ENCODE data around the gene ALK.

ALK gene

DNA sequence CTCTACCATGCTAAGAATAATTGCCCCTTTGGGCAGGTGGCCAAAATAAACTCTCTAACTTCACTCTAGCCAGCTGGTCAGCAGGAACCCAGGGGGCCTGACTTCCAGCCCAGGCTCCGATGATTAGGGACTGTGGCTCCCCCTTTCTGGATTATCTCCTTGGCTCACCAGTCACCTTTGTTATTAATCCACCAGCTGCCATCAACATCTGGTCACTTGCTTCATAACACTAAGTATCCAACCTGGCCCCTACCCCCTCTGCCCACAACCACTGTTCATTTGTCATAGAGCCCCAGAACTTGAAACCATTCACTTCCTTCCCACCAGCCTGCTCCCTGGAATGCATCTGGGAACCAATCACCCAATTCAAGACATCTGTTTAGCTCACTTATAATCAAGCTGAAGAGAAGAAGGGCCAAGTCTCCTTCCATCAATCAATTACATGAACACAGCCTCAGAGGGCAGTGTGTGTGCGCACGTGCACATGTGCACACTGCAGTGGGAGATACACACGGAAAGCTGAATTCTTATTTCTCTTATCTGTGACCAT lies 215.1 kb downstream of the ALK start:
- DNase-seq: no peak

DNA sequence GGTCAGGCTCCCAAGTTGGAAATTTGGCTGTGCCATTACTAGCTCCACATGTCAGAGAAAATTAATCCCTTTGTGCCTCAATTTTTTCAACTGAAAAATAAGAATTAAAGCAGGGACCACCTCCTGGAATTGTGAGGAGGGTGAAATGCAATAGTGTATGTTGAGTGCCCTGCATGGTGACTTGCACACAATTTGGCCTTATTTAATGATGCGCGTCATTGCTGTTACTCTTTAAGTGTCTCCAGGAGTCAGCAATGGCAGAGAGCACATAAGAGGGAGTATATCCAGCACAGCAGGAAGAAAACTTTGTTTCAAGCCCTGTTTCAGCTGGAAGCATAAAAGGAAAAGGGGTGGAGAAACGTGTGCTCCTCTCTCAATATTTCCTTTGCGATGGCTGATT lies 215.8 kb downstream of the ALK start:
- DNase-seq: no peak

DNA sequence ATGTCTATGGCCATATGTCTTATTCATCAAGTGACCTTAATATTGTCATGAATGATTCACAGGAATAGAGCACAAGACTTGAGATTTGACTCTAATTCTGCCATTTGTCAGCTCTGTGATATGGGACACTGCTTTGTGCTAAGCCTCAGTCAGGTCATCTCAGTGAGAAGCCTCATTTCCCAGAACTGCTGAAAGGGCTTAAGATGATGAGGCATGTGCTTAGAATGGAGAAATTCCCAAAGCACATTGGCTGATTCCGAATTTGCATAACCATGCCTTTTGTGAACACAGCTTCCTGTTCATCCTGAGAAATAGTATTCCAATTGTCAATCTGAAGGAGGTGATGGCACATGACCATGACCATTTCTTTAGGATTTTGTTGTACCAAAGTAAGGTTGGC lies 218.1 kb downstream of the ALK start:
- DNase-seq: no peak

DNA sequence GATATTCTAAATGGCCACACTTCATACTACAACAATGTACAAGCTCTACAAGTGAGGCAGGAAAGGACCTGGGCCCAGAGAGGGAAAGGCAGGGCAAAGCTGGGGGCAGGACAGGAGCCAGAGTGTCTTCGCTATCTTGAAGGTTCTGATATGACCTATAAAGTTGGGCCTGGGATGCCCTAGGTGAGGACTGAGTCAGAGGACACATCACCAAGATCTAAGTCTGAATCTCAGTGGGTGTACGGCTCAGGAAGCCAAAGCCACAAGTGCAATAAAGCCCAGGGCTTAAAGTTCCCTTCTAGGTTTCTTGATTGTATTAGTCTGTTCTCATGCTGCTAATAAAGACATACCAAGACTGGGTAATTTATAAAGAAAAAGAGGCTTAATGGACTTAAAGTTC lies 219.1 kb downstream of the ALK start:
- no peak for DNase-seq

DNA sequence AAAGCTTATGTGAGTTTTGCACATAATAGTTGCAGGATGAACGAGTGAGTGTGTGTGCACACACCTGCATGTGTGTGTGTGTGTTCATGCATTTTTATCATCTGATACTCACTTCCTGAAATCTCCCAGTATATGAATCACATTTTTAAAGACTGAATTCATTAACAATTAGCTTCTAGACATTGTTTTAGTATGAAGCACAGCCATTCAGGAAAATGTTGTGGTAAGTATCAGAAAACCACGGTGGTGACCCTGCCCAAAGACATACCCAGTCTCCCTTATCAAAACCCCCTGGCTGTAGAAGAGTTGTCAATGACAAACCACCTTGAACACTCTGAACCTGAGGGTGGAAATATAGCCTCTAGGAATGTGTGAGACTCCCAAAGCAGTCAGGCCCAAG lies 220.8 kb downstream of the ALK start:
- DNase-seq: no peak

DNA sequence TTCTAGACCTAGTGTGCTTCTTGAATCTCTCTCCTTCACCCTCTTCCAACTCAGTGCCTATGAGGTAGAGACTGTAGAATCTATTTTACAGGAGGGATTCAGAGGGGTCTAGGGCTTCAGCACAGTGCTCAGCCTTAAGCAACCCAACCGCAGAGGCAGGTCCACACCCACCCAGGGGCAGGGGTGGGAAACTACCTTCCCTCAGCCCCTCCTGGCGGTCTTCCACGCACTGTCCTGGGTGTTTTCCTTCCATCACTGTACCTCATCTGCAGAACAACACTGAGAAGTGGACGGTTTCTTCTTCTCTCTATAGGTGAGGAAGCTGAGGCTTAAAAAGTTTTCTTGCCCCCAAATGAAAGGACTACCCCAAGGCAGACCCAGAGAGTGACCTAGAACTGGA lies 222.3 kb downstream of the ALK start:
- no peak for DNase-seq

DNA sequence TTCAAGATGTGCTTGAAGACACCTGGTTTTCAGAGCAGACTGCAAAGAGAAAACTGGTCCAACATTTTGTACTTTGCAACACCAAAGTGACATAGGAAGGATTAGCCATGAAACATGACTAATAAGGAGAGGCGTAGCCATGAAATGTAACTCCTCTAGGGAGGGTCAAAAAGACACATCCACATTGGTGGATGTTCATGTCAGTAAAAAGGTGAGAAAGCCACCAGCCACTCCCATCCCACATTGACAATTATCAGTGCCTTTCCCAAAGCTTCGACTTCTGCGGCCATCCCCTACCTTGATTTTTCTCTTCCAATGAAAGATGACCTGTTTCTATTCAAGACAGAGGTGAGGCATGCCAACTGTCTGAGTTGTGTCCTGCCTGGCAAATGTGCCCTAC lies 223.2 kb downstream of the ALK start:
- no peak for DNase-seq

DNA sequence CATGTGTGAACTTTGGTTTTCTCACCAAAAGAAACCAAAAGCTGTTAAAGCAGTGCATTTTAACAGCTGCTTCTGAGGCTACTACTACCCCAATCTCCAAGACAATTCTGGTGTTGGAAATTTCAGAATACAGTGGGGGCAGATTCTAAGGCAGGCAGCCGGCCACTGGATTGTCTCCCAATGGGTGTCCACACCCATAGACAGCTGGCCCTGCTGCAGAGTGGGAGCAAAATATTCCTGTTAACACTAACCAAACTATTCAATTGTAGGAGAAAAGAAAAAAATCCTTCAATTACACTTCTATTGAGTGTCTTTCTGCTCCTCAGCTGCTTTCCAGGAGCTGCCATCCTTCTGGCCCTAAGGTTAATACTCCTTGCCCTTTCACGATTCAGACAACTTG lies 223.7 kb downstream of the ALK start:
- DNase-seq: no peak

DNA sequence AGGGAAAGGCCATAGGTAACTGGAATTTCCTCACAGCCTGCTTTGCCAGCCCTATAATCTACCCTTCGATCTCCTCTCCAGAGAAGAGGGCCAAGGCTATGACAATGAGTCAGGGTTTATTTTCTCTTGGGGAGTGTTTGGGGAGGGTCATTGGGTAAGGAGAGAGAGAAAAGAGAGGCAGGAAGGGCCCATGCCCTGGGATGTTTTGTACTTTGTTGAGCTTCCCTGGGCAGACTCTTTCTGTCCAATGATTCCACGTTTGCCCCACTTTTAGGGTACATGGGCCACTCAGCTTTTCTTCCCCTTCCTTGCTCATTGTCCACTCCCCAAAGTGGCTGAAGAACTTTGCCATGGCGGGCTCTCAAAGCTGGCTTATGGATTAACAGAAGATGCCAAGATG lies 224.2 kb downstream of the ALK start:
- DNase-seq: no peak

DNA sequence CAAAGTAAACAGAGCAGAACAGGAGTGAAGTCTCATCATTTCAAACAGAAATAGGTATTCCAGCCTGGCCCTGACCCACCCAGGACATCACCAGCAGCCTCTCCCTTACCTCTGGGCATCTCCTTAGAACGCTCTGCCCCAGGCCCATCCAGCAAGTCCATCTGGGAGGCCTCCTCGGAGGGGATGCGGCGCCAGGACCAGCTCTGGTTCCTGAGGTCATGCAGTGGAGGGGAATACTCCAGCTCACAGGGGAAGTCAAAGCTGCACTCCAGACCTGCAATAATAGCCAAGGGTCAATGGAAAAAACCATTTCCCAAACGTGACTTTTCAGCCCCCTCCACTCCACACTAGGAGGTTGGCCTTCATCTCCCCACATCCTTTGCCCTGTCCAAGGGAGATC lies 226.6 kb downstream of the ALK start:
- no peak for DNase-seq

DNA sequence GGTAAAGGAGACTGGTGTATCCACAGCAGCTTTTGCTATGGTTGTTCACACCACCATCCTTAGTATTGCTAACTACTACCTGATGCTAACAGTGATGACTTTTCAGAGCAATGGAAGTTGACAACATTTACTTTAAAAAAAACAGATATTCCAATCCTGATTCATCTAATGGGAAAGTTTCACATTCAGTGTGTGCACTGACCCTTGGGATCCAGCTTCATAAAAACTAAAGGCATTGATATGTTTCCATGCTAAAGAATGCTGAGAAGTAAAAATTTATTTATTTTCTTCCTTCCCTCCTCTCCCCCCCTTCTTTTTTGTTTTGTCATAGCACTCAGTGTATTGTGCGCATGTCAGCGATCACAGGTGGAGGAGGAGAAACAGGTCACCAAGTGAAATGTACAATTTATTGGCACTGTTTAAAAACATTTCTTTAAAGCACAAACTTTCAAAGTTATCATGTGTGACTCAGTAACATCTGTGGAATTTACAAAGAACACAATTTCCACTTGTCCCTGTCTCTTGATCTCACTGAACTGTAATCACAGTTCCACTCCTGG lies 229.9 kb downstream of the ALK start:
- no peak for DNase-seq

DNA sequence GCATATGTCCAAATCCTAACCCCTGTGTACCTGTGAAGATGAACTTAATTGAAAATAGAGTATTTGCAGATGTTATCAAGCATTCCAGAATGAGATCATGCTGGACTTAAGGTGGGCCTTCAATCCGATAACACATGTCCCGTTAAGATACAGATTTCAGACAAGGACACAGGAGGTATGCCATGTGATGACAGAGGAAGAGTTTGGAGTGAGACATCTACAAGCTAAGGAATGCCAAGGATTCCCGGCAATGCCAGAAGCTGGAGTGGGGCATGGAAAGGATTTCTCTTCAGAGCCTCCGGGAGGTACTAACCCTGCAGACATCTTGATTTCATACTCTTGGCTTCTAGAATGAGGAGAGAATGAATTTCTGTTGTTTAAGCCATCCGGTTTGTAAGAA lies 231.7 kb downstream of the ALK start:
- no peak for DNase-seq

DNA sequence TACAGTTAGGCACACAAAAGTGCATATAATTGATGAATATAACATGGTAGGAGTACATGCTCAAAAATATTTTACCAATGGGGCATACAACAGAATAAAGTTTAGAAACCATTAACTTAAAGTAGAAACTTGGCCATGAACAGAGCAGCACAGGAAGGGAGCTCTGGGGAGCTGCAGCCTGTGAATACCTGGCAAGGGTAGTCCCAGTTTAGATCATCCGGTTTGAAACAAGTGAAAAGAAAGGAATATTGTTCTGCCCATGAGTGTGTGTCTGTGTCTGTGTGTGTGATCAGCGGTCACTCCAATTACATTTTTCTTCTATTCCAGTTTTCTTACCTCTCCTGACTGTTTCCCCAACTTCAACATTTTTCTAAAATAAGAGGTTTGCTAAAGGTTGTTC lies 233.0 kb downstream of the ALK start:
- no peak for DNase-seq

DNA sequence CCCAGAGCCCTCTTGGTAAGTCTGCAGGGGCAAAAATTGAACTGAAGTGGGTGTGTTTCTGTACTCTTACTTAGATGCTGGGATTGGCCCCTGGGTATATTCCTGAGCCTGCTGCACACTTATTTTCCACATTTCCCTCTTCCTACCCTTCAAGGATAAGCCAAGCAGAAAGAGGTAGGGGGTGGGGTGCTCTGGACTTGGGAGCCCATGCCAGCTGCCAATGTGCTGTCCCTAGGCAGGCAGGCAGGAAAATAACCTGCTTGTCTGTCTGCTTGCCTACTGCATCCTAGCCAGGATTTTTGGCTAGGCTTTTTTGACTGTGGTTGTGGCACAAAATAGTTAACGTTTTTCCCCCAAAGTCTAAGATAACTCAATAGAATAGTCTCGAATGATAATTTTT lies 234.3 kb downstream of the ALK start:
- no peak for DNase-seq

DNA sequence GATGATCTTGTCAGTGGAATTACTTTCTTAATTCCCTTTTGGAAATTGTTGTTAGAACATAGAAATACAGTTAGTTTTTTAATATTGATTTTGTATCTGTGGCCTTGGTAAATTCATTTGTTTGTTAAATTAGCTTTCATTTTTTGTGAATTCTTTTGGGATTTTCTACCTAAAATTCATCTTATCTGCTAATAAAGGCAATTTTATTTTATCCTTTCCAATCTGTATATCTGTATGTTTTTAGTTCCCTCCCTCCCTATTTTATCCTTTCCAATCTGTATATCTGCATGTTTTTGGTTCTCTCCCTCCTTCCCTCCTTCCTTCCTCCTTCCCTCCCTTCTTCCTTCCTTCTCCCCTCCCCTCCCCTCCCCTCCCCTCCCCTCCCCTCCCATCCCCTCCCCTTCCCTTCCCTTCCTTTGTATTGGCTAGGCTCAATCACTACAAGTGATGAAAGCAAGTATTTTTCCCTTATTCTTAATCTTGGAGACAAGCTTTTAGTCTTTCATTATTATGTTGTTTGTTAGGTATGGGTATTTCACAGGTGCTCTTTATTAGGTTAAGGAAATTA lies 244.4 kb downstream of the ALK start:
- DNase-seq: no peak

DNA sequence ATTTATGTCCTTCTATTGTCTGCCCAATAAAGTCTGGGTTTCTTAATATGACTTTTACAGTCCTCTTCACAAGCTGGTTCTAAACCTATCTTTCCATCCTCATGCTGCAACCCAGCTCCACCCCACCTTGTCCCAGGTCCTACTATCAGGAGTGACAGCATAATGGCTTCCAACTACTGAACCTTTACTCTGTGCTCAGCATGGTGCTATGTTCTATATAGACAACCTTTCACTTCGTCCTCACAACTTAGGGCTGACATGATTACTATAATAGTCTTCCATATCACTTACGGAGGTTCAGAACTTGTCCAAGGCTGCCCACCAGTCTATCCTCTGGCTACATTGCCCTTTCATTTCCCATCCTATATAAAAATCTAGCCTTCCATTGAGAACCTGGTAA lies 256.8 kb downstream of the ALK start:
- no peak for DNase-seq

DNA sequence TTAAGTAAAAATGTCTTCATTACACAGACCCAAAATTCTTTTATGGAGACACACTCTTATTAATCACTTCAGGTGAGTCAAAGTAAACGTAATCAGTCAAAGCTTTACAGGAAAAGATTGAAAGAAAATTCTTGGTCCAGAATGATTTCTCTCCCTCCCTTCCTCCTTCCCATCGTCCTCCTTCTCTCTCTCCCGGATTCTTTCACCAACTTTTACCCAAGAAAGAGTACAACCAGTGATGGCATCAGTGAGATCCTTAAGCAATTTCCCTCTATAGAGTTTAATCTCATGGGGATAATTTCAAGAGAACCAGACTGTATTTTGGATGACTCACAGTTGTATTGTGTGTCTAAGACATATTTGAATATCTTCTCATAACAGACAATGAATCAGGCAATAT lies 258.1 kb downstream of the ALK start:
- no peak for DNase-seq

DNA sequence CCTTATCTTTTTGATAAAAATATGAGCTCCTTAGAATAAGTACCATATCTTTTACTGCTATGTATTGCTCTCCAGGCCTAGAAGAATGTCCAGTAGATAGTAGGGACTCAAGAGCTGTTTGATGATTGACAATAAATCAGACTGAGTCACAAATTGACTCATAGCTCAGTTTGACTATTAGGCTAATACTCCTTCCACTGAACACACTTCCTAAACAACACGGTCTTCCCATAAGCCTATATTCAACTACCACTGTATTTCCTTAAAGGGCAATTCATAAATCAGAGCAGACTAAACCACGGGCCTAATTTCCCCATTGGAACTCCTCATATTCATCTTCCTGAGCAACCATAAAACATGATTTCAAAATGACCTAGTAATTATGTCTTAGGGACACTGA lies 258.5 kb downstream of the ALK start:
- DNase-seq: no peak

DNA sequence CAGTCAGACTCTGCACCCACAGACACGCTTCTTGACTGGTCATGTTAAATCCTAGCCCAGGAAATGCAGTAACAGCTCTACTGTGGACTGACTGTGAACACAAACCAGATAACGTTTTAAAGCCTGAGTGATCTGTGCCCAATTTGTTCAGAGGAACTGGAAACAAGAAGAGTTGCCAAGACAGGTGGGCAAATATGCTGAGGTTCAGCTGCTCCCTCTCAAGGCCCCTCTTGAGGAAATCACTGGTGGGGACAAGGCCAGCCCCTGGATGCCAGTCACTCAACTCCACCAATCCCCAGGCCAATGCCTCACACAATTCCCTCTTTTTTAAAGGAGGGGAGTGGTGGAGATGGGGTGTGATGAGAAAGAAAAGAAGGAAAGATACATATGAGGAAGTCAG lies 261.2 kb downstream of the ALK start:
- no peak for DNase-seq

DNA sequence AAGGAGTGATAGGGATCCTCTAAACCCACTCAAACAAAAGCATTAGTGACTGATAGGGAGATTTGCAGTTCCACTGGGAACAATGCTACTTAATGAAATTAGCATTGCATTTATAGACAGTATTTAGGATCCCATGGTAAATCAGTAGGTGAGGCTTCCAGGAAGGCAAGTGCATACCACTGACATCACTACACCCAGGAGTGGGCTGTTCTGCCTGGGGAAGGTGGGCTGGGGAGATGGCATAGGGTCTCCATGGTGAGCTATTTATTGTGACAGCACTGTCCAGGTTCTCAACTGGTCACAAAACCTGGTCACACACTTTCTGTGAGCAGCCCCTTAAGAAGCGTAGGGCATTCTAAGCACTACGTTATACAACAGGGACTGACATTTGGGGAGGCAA lies 262.2 kb downstream of the ALK start:
- no peak for DNase-seq

DNA sequence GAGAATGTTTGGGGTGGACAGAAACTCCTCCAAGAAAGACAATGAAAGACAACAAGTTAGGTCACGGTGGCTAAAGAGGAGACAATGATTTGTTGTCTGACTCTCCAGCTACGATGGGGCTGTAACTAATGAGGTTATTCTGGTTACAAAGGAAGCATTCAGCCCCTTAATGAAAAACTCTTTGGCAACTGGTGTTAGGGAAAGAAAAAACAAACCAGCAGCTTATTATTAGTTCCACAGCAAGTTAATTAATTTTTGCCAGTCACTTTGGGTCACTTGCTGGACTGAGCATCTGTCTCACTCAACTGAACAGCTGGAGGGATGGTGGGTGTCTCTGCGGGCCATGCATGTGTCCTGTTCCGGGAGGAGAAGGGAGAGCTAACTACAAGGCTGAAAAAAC lies 263.7 kb downstream of the ALK start:
- DNase-seq: no peak

DNA sequence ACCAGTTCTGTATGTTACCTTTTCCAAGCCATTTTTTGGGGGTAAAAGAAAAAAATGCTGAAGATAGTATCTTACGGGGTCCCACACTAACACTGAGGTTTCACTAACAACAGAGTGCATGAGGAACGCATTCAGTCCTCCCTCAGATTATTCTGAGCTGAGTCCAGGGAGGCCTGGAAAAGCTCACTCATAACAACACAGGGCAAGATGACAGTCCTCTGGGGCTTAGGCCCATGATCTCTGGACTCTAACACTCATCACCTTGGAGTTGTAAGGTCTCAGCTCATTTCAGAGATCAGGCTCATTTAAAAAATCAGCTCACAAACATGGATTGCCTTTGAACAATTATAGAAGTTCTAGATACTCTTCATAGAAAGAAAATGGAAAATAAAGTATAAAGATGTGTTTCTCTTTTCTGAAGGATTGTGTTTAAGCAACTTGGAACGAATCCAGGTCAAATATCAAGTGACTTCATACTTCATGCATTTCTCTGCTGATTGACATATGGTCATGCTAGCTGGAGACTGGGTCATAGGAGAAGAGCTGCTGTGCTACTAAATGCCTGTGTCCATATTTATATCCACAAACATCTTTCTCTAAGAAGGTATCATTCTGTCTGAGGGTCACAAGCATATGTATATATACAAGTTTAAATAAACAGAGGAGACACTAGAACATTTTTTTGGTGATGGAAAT lies 265.8 kb downstream of the ALK start:
- DNase-seq: no peak

DNA sequence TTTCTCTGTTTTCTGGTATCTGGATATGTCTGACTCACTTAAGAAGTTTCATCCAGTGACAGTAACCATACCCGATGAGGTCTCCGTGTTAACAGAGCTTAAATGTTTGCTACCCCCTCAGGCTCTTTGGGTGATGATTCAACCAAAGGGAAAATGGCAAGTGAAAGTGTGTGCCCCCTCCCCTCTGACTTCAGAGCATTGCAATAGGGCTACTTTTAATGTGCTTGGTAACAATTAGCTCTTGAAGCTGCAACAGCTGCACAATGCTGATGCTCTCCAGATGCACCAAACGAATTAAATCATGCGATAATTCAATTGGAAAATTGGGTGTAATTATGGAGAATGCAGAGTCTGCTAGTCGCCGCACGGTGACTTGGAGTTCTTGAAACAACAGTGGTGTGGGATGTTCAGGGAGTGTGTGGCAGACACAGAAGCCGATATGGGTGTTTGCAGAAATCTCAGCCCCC lies 270.7 kb downstream of the ALK start:
- DNase-seq: no peak

DNA sequence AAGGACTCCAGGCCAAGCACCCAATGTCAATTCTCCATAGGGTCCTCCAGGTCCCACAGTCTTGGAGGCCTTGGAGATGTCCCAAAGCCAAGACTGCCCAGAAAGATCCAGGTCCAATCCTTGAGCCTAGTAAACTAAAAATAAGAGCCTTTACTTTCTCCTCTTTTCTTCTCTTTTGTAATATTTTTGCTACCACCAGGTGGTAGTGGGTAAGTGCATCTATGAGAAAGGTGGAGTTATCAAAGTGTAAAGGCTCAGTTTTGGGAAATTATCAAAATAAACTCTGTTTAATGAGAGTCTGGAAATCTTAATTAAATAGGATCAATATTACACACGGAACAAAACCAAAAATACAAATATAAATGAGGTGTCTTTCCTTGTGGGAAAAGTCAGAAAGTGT lies 276.4 kb downstream of the ALK start:
- DNase-seq: no peak

DNA sequence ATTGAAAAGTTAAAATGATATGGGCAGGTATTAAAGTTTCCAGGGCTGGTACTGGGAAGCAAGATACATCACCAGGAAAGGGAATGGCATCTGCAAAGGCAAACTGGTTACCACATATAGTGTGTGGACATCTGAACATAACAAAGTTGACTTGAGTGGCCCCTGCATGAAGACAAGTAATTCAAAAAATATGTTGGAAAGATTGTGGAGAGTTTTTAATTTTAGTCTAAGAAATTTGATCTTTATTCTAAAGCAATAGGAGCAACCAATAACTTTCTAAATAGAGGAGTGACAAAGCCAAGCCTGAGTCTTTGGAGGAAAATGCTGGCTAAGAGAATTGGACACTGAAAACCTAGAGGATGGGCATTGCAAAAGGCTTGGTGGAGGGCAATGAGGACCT lies 278.2 kb downstream of the ALK start:
- DNase-seq: no peak

Data from effector CD4-positive, alpha-beta T cell (primary cell).